Erythroblast (primary cell): ENCODE results near the gene GPR137.

ENCODE experiments used
- GATA1 ChIP-seq: IDR thresholded peaks from 2 replicates; pipeline ENCODE4 v1.6.1; 2011; ENCODE audit warnings: low read depth, mild to moderate bottlenecking, control low read depth, low read length, moderate library complexity
- POLR2A ChIP-seq: IDR thresholded peaks from 2 replicates; pipeline ENCODE4 v1.6.1; 2011; ENCODE audit warnings: mild to moderate bottlenecking, low read length

DNA sequence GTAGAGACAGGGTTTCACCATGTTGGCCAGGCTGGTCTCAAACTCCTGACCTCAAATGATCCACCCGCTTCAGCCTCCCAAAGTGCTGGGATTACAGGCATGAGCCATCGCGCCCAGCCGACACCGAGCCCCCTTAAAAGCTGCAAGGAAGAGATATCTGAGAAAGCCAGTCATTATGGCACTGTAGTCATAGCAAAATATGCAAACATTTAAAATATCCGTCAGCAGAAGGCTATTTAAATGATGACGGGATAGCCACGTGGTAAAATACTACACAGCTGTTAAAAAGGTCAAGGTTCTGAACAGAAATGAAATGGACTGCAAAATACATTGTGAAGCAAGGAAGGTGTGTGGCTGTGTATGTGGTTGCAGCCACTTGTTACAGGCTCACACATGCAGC, 47.9 kb downstream of the GPR137 start:
- TF ChIP-seq POLR2A (no peak), GATA1 (no peak)
